ENCODE results near the gene KRT25. TPM values are rescaled to one million over a fixed set of nuclear protein-coding genes. Genes with fewer than 3 reads are reported as not detected.
A peak's percentile ranks its signal among the peaks of the same experiment; 100 is the strongest.

Gene KRT25
- total RNA-seq, 1 donor from 2014 or later, result not detected

DNA sequence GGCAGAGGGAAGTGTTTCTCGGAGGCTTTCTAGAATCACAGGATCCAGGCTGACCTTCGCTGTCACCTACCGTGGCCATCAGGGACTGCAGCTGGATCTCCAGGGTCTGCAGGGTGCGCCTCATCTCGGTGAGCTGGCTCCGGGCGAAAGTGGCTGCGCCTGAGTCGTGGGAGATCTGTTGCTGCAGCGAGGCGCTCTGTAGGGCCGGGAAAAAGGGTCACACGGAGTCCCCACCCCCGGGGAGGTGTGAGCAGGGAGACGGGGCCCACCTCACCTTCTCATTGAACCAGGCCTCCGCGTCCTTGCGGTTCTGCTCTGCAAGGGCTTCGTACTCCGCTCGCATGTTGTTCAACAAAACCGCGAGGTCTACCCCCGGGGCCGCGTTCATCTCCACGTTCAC lies 41.7 kb upstream of the KRT25 start:
- Mint-ChIP-seq H3K27me3 (peaks cover 24% of the 10 kb centered on the region), H3K9me3 (ENCODE audit: low read depth) (no peaks in the 10 kb centered on the region)

DNA sequence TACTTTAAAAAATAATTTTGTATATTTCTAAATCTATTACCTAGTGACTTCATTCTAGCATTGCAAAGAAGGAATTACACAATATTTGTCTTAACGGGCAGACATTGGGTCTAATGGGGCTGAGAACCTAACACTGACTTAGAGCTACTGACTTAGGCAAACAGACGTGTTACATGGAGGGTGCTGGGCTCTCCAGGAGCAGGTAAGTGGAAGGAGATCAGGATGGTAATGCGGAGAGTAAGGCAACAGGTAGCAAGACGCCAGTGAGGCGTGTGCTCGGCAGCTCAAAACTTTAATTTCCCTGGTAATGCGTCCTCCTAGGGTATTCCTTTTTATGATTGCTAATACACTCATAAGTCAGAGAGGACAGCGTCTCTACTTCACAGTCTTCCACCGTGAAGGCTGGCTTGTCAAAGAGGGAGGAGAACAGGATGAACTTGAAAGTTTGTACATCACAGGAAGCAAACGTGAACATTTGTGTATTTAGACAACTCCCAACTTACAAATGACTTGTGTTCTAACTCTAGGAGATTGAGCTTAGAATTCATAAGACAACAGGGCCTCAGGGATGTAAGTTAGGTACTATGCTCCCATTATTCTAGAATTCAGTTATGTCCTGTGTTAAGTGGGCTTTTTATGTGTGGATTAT lies 40.0 kb upstream of the KRT25 start:
- no peaks in the 10 kb centered on the region for H3K4me1 Mint-ChIP-seq (ENCODE audit: low read depth)
- DNase-seq (ENCODE audit: low spot score, unreplicated experiment), result no peak
- H3K4me3 Mint-ChIP-seq (ENCODE audit: low read depth), result no peak overlapping the region
- TF ChIP-seq, protein P1, sequence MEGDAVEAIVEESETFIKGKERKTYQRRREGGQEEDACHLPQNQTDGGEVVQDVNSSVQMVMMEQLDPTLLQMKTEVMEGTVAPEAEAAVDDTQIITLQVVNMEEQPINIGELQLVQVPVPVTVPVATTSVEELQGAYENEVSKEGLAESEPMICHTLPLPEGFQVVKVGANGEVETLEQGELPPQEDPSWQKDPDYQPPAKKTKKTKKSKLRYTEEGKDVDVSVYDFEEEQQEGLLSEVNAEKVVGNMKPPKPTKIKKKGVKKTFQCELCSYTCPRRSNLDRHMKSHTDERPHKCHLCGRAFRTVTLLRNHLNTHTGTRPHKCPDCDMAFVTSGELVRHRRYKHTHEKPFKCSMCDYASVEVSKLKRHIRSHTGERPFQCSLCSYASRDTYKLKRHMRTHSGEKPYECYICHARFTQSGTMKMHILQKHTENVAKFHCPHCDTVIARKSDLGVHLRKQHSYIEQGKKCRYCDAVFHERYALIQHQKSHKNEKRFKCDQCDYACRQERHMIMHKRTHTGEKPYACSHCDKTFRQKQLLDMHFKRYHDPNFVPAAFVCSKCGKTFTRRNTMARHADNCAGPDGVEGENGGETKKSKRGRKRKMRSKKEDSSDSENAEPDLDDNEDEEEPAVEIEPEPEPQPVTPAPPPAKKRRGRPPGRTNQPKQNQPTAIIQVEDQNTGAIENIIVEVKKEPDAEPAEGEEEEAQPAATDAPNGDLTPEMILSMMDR (IDR thresholded peaks at IDR 0.05; ENCODE audit: unreplicated experiment), result no peak
- no peak overlapping the region for H3K27ac Mint-ChIP-seq
- H3K9me3 Mint-ChIP-seq (ENCODE audit: low read depth), result no peaks in the 10 kb centered on the region
- peaks cover 24% of the 10 kb centered on the region for H3K27me3 Mint-ChIP-seq
- H3K36me3 Mint-ChIP-seq (ENCODE audit: insufficient read depth), result no peaks in the 10 kb centered on the region

More for the DNA sequence above, 41.7 kb upstream of the KRT25 start:
- no peak for DNase-seq (ENCODE audit: low spot score, unreplicated experiment)
- no peaks in the 10 kb centered on the region for H3K4me1 Mint-ChIP-seq (ENCODE audit: low read depth)
- TF ChIP-seq, protein P1 (IDR thresholded peaks at IDR 0.05; ENCODE audit: unreplicated experiment), result no peak
- H3K4me3 Mint-ChIP-seq (ENCODE audit: low read depth), result no peak overlapping the region
- H3K27ac Mint-ChIP-seq, result no peak overlapping the region
- H3K36me3 Mint-ChIP-seq (ENCODE audit: insufficient read depth), result no peaks in the 10 kb centered on the region

DNA sequence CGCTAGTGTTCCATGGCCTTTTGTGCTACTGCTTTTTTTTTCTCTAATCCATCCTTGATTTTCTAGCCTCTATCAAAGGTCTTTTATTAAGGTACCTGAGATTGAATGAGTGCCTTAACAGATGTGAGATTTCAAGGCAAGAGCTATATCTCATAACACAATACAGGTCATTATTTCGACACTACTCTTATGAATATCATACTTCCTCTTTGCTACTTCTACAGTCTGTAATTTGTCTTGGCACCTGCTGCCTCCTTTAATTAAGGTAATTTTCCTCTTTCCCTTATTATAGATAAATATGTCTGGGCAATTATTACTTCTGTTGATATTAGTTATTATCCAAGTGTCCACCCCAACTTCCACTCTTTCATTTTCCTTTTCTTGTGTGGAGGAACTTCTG lies 39.3 kb upstream of the KRT25 start:
- H3K36me3 Mint-ChIP-seq (ENCODE audit: insufficient read depth), result no peaks in the 10 kb centered on the region
- H3K9me3 Mint-ChIP-seq (ENCODE audit: low read depth), result no peaks in the 10 kb centered on the region
- no peak overlapping the region for H3K4me3 Mint-ChIP-seq (ENCODE audit: low read depth)
- TF ChIP-seq, protein P1 (IDR thresholded peaks at IDR 0.05; ENCODE audit: unreplicated experiment), result no peak
- H3K27me3 Mint-ChIP-seq, result peaks cover 23% of the 10 kb centered on the region
- no peaks in the 10 kb centered on the region for H3K4me1 Mint-ChIP-seq (ENCODE audit: low read depth)
- H3K27ac Mint-ChIP-seq, result no peak overlapping the region
- DNase-seq (ENCODE audit: low spot score, unreplicated experiment), result no peak

DNA sequence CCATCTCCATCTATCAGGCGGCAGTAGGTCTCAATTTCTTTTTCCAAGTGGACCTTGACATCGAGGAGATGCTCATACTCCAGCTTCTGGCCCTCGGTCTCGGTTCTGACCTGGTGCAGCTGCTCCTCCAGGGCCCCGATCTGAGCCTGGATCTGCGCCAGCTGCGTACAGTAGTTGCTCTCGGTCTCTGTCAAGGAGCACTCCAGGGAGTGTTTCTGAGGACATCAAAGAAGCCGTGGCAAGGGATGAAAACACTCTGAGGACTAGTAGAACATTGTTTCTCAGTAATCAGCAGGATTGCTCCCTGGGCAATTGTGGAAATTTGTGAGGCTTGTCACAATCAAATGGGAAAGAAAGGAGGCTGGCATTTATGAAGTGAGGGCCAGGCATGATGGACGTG lies 38.7 kb upstream of the KRT25 start:
- DNase-seq (ENCODE audit: low spot score, unreplicated experiment), result no peak
- Mint-ChIP-seq H3K9me3 (ENCODE audit: low read depth) (no peaks in the 10 kb centered on the region), H3K36me3 (ENCODE audit: insufficient read depth) (no peaks in the 10 kb centered on the region), H3K27me3 (peaks cover 20% of the 10 kb centered on the region), H3K4me1 (ENCODE audit: low read depth) (no peaks in the 10 kb centered on the region), H3K27ac (no peak overlapping the region), H3K4me3 (ENCODE audit: low read depth) (no peak overlapping the region)
- TF ChIP-seq, protein P1 (IDR thresholded peaks at IDR 0.05; ENCODE audit: unreplicated experiment), result no peak

DNA sequence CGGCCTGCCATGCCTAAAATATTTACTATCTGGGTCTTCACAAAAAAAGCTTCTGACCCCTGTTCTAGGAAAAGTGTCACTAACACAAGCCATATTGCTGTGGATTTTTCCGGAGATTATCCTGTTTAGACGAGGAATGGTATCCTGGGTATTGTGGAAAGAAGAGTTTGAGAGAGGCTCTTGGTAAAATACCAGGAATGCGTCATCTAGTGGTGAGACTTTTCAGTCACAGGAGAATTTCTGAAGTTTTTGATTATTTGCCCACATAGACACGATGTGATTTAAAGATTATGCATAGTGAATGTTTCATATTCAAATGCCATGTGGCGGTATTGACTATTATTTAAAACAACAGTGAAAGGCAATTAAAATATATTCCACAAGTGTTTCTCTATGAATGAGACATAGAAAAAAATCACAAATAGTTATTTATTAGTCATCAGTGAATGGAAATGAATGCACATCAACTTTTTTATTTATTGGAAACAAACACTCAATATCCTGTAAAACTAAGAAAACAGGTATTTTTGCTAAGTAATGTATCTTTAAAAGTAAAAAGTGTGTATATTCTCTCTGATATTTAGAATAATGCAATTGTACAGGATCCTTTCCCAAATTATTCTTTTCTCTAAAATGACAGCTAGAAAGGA lies 36.8 kb upstream of the KRT25 start:
- Mint-ChIP-seq H3K27me3 (peaks cover 25% of the 10 kb centered on the region), H3K9me3 (ENCODE audit: low read depth) (no peaks in the 10 kb centered on the region)
- TF ChIP-seq, protein P1 (IDR thresholded peaks at IDR 0.05; ENCODE audit: unreplicated experiment), result peak; percentile 70

More for the DNA sequence above, 36.8 kb upstream of the KRT25 start:
- no peaks in the 10 kb centered on the region for H3K4me1 Mint-ChIP-seq (ENCODE audit: low read depth)
- H3K36me3 Mint-ChIP-seq (ENCODE audit: insufficient read depth), result no peaks in the 10 kb centered on the region
- no peak for DNase-seq (ENCODE audit: low spot score, unreplicated experiment)
- no peak overlapping the region for H3K4me3 Mint-ChIP-seq (ENCODE audit: low read depth)
- H3K27ac Mint-ChIP-seq, result no peak overlapping the region
